ENCODE results near the gene PLEKHS1.
"Not testable (repeated sequence)": the region's sequence is repeated elsewhere in the genome, so short reads cannot be mapped to it uniquely, and the experiment has no call there.

The PLEKHS1 gene

DNA sequence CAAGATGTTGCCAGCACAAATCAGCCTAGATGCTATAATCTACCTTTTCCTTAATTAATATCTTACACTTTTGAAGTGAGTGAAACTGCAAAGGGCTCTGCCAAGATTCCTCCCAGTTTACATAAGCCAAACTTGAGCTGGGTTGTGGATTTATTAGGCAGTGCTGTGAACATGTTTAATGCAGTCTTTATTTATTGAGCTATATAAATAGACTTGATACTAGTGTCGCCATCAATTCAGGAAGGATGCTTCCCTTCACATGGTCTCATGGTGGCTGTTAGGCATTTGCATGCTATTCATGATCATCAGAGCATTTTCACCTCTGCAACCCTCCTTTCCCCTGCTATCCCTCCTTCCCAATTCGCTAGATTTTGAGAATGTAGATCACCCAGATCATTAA, 40.2 kb downstream of the PLEKHS1 start:
- no peak for DNase-seq (ENCODE audit: low spot score)

DNA sequence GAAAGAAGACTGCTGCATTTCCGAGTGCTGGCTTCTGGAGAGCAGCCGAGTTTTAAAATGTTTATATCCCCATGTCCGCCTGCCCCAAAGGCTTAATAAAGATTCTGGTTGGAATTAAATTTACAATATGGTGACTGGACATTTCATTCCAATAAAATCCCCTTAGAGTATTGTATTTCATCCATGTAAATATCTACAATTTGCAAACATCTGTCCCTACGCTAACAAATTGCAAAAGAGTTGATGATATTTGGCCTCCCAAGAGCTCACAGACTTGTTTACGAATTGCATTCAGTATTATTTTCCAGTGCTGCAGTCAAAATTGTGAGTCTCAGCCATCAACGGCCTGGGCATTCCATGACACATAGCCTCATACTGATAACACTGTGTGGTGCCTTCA, 50.1 kb downstream of the PLEKHS1 start:
- no peak for DNase-seq (ENCODE audit: low spot score)

DNA sequence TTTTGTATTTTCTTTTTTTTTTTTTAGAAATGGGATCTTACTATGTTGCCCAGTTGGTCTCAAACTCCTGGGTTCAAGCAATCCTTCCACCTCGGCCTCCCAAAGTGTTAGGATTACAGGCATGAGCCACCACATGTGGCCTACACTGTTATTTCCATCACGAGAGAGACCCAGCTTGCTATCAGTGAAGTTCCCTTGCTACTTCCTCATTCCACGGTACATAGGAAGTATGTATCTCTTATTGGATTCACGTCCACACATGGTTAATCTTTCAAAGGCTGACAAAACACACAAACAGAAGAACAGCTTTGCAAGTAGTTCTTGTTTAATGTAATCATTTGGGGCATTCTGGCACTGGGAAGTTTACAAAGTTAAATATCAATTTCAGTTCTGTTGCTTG, 51.5 kb downstream of the PLEKHS1 start:
- DNase-seq (ENCODE audit: low spot score), result no peak

DNA sequence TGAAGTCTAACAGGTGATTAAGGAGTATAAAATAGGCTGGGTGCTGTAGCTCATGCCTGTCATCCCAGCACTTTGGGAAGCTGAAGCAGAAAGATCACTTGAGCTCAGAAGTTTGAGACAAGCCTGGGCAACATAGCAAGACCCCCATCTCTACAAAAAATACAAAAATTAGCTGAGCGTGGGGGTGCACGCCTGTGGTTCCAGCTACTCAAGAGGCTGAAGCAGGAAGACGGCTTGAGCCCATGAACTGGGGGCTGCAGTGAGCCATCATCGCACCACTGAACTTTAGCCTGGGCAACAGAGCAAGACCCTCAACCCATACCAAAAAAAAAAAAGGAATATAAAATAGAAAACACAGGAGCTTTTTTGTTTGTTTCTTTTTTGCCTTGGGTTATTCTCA, 55.0 kb downstream of the PLEKHS1 start:
- no peak for DNase-seq (ENCODE audit: low spot score)

DNA sequence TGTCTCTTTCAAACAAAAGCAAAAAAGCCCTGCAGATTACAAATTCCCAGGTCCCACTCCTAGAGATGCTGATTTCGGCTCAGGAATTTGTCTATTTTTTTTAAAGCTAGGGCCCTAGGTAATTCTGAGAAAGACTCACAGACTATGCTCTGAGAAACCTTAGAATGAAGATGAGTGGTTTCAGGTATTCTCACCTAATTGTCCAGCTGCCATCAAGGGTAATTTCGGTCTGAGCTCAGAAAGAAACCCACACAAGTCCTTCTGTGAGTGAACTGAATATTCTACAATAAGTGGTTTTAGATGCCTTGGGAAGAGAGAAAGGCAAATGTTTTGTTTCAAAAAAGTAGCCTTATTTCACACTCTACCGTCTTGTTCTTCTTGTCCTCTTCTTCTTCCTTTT, 56.7 kb downstream of the PLEKHS1 start:
- DNase-seq (ENCODE audit: low spot score), result no peak

DNA sequence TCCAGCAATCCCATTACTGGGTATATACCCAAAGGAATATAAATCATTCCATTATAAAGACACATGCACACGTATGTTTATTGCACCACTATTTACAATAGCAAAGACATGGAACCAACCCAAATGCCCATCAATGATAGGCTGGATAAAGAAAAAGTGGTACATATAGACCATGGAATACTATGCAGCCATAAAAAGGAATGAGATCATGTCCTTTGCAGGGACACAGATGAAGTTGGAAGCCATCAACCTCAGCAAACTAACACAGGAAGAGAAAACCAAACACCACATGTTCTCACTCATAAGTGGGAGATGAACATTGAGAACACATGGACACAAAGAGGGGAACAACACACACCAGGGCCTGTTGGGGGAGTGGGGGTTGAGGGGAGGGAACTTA, 63.2 kb downstream of the PLEKHS1 start:
- not testable (repeated sequence) for DNase-seq (ENCODE audit: low spot score)

DNA sequence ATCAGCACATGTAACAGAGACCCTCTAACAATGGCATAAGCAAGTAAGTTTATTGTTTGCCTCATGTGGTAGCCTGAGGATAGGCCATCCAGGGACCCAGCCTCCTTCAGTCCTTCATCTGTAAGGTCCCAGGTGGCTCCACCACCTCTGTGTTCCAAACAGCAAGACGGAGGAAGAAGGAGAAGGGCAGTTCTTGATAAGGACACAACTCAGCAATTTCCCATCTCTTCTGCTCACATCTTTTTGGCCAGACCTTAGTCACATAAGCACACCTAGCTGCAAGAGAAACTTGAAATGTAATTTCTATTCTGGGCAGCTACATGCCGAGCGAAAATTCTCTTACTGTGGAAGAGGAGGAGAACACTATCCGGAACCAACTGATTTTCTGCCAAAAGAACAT, 68.5 kb downstream of the PLEKHS1 start:
- no peak for DNase-seq (ENCODE audit: low spot score)

DNA sequence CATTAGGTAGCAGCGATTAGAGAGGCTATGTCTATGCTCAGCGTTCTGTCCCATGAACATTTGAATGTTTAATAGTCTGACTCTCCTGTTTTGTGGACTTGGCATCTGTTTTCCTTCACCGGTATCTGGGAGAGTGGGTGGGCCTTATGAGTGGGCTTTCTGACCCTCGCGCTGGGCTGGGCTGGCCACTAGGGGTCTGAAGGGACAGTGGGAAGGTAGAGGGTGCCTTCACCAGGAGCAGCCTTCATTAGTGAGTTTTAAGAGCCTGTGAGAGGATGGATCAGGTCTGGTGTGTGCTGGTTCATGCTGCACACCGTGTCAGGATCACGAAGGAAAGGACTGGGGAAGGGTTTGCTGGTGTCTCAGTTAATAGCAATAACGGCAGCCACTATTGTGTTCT, 69.0 kb downstream of the PLEKHS1 start:
- no peak for DNase-seq (ENCODE audit: low spot score)

DNA sequence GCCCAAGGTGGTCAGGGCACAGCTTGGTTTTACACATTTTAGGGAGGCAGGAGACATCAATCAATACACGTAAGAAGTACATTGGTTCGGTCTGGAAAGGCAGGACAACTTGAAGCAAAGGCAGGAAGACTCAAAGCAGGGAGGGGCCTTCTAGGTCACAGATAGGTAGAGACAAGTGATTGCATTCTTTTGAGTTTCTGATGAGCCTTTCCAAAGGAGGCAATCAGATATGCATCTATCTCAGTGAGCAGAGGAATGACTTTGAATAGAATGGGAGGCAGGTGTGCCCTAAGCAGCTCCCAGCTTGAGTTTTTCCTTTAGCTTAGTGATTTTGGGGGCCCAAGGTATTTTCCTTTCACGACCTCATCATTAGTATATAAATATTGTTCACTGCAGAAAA, 69.8 kb downstream of the PLEKHS1 start:
- DNase-seq (ENCODE audit: low spot score), result not testable (repeated sequence)

DNA sequence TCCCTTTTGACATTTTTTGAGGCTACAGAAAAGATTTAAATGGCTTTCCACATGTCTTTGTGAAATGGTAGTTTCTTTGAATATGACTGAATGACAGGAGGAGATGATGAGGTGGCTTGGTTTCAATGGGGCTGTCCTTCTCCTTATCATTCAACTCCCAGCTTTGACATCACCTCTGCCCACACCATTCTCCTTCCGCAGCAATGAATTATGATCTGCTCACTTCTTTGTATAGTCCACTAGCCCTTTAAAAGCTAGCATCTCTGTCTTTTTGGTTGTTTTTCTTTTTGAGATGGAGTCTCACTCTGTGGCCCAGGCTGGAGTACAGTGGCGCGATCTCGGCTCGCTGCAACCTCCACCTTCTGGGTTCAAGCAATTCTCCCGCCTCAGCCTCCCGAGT, 70.7 kb downstream of the PLEKHS1 start:
- DNase-seq (ENCODE audit: low spot score), result no peak

DNA sequence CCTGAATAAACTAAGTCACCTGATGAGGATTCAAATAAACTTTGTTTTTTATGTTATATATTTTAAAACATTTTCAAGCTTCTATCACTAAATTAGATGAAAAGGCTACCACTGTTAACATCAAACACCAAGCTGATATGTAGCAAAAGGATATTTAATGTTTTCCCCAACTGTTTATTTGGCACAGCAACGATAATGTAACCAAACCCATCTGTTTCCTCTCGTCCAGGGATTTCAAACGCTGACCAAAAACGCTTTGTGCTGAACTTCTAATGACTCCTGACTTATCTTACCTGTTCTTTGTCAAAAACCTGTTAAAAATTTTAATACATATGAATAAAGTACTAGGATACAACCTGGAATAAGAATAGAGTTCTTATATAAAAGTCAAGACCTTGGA, 71.9 kb downstream of the PLEKHS1 start:
- no peak for DNase-seq (ENCODE audit: low spot score)

DNA sequence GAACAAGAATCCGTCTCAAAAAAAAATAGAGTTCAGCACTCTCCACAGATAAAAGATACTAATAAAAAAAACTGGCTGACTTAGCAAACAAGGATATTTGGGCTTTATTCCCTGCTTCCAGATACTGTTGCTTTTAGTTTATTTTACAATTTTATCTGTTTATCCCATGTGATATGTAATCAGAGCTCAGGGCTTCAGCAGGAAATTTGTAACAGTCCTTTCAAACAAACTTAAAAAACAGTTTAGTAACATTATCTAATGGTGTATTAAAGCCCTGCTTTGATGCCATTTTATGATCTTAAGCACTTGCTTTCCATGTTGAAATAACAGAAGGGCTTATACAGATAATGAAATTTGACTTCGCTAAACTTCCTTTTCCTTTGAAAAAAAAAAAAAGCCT, 74.3 kb downstream of the PLEKHS1 start:
- DNase-seq (ENCODE audit: low spot score), result no peak

DNA sequence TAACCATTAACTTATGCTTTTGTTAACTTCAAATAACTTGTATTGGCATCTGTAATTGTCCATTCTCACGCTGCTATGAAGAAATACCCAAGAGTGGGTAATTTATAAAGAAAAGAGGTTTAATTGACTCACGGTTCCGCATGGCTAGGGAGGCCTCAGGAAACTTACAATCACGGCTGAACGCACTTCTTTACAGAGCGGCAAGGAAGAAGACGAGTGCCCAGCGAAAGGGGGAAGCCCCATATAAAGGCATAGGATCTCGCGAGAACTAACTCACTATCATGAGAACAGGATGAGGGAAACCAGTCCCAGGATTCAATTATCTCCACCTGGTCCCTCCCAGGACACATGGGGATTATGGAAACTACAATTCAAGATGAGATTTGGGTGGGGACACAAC, 77.1 kb downstream of the PLEKHS1 start:
- DNase-seq (ENCODE audit: low spot score), result not testable (repeated sequence)

Data from putamen (tissue), 1 donor.